C4-2B (cell line): Measurements from ENCODE around the gene EIF2S2.
A peak's percentile ranks its signal among the peaks of the same experiment; 100 is the strongest.
"Not testable (repeated sequence)": the region's sequence is repeated elsewhere in the genome, so short reads cannot be mapped to it uniquely, and the experiment has no call there.

ENCODE experiments used
- H3K27ac ChIP-seq: fragments of 450-650 bp; 2 replicates; pipeline ENCODE4 v1.5.1; 2017
- ZFX ChIP-seq: fragments of 450-650 bp; IDR thresholded peaks from 2 replicates; pipeline ENCODE4 v1.6.1; 2017
- TF ChIP-seq, protein P1 (sequence below): fragments of 450-650 bp; conservative IDR thresholded peaks from 2 replicates; pipeline ENCODE4 v1.5.1; 2017; ENCODE audit warnings: mild to moderate bottlenecking

Gene EIF2S2

DNA sequence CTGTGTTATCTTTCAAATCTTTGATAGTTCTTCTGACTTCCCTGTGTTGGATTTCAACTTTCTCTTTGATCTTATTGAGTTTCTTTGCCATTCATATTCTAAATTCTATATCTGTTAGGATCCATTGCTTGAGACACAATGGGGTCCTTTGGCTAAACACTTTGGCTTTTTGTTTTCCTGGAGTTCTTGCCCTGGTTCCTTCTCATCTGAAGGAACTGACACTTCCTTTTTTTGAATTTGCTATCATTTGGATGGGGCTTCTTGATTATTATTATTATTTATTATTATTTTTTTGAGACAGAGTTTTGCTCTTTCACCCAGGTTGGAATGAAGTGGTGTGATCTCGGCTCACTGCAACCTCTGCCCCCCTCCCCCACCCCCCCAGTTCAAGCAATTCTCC, 30.1 kb upstream of the EIF2S2 start:
- no peak for TF ChIP-seq ZFX
- TF ChIP-seq, protein P1, sequence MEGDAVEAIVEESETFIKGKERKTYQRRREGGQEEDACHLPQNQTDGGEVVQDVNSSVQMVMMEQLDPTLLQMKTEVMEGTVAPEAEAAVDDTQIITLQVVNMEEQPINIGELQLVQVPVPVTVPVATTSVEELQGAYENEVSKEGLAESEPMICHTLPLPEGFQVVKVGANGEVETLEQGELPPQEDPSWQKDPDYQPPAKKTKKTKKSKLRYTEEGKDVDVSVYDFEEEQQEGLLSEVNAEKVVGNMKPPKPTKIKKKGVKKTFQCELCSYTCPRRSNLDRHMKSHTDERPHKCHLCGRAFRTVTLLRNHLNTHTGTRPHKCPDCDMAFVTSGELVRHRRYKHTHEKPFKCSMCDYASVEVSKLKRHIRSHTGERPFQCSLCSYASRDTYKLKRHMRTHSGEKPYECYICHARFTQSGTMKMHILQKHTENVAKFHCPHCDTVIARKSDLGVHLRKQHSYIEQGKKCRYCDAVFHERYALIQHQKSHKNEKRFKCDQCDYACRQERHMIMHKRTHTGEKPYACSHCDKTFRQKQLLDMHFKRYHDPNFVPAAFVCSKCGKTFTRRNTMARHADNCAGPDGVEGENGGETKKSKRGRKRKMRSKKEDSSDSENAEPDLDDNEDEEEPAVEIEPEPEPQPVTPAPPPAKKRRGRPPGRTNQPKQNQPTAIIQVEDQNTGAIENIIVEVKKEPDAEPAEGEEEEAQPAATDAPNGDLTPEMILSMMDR, result no peak
- no peak overlapping the region for H3K27ac ChIP-seq

DNA sequence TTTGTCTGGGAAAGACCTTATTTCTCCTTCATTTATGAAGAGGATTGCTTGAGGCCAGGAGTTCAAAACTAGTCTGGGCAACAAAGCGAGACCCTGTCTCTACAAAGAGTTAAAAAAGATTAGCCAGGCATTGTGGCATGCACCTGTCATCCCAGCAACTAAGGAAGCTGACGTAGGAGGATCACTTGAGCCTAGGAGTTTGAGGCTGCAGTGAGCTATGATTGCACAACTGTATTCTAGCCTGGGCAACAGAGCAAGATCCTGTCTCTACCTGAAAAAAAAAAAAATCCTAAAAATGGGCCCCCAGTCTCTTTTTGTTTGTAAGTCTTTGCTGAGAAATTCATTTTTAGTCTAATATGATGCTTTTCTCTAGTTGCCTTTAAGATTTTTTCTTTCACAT, 29.2 kb upstream of the EIF2S2 start:
- TF ChIP-seq, protein P1, result no peak
- TF ChIP-seq ZFX, result no peak
- H3K27ac ChIP-seq, result no peak overlapping the region

DNA sequence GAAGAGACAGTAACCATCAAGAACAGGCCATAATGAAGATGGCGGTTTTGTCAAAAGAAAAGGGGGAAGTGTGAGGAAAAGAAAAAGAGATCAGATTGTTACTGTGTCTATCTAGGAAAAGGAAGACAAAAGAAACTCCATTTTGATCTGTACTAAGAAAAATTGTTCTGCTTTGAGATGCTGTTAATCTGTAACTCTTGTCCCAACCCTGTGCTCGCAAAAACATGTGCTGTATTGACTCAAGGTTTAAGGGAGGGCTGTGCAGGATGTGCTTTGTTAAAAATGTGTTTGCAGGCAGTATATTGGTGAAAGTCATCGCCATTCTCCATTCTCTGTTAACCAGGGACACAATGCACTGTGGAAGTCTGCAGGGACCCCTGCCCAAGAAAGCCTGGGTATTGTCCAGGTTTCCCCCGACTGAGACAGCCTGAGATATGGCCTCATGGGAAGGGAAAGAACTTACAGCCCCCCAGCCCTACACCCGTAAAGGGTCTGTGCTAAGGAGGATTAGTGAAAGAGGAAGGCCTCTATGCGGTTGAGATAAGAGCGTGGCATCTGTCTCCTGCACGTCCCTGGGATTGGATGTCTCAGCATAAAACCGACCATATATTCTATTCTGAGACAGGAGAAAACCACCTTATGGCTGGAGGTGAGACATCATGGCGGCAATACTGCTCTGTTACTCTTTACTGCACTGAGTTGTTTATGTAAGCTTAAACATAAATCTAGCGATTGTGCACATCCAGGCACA, 23.7 kb upstream of the EIF2S2 start:
- H3K27ac ChIP-seq, result not testable (repeated sequence)

DNA sequence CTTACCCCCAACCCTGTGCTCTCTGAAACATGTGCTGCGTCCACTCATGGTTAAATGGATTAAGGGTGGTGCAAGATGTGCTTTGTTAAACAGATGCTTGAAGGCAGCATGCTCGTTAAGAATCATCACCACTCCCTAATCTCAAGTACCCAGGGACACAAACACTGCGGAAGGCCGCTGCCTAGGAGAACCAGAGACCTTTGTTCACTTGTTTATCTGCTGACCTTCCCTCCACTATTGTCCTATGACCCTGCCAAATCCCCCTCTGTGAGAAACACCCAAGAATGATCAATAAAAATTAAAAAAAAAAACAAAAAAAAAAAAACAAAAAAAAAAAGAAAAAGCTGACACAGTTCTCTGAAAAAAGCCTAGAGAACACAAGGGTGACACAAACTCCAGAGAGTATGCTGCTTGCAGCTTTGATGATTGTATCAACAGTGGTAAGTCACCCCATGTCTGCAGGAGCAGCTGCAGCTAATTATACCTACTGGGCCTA, 21.4 kb upstream of the EIF2S2 start:
- H3K27ac ChIP-seq, result not testable (repeated sequence)

DNA sequence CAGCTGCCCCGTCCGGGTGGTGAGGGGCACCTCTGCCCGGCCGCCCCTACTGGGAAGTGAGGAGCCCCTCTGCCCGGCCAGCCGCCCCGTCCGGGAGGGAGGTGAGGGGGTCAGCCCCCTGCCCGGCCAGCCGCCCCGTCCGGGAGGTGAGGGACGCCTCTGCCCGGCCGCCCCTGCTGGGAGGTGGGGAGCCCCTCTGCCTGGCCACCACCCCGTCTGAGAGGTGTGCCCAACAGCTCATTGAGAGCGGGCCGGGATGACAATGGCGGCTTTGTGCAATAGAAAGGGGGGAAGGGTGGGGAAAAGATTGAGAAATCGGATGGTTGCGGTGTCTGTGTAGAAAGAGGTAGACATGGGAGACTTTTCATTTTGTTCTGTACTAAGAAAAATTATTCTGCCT, 20.9 kb upstream of the EIF2S2 start:
- H3K27ac ChIP-seq, result not testable (repeated sequence)

DNA sequence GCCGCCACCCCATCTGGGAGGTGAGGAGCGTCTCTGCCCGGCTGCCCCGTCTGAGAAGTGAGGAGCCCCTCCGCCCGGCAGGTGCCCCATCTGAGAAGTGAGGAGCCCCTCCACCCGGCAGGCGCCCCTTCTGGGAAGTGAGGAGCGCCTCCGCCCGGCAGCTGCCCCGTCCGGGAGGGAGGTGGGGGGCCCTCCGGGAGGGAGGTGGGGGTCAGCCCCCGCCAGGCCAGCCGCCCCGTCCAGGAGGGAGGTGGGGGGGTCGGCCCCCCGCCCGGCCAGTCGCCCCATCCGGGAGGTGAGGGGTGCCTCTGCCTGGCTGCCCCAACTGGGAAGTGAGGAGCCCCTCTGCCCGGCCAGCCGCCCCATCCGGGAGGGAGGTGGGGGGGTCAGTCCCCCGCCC, 20.4 kb upstream of the EIF2S2 start:
- H3K27ac ChIP-seq, result not testable (repeated sequence)

DNA sequence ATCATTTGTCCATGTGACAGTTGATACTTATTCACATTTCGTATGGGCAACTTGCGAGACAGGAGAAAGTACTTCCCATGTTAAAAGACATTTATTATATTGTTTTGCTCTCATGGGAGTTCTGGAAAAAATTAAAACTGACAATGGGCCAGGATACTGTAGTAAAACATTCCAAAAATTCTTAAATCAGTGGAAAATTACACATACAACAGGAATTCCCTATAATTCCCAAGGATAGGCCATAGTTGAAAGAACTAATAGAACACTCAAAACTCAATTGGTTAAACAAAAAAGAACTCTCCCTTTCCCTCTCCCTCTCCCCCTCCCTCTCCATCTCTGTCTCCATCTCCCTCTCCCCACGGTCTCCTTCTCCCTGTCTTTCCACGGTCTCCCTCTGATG, 19.4 kb upstream of the EIF2S2 start:
- no peak overlapping the region for H3K27ac ChIP-seq
- no peak for TF ChIP-seq ZFX
- TF ChIP-seq, protein P1, result no peak

DNA sequence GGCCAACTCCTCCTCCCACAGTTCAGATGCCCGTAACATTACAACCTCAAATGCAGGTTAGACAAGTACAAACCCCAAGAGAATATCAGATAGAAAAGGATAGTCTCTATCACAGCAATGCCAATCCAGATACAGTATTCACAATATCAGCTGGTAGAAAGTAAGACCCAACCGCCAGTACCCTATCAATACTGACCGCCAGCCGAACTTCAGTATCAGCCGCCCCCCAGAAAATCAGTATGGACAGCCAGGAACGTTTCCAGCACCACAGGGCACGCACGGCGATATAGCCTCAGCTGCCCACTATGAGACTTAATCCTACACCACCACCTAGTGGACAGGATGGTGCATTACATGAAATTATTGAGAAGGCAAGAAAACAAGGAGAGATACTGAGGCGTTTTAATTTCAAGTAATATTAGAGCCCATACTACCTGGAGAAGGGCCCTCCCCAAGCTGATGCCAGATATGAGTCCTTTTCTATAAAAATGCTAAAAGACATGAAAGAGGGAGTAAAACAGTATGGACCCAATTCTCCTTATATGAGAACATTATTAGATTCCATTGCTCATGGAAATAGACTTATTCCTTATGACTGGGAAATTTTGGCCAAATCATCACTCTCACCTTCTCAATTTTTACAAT, 17.6 kb upstream of the EIF2S2 start:
- H3K27ac ChIP-seq, result no peak overlapping the region
- no peak for TF ChIP-seq ZFX
- TF ChIP-seq, protein P1, result peak; percentile 93

DNA sequence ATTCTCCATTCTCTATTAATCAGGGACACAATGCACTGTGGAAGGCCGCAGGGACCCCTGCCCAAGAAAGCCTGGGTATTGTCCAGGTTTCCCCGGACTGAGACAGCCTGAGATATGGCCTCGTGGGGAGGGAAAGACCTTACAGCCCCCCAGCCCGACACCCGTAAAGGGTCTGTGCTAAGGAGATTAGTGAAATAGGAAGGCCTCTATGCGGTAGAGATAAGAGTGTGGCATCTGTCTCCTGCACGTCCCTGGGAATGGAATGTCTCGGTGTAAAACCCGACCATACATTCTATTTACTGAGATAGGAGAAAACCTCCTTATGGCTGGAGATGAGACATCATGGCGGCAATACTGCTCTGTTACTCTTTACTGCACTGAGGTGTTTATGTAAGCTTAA, 15.7 kb upstream of the EIF2S2 start:
- H3K27ac ChIP-seq, result no peak overlapping the region
- TF ChIP-seq, protein P1, result no peak
- TF ChIP-seq ZFX, result no peak
